ENCODE results near the gene FOXP1.
A peak's percentile ranks its signal among the peaks of the same experiment; 100 is the strongest.

The FOXP1 gene

GRCh38 chr3:71583566-71584393, at the start of gene FOXP1:
Gene FOXP1, minus strand, starts transcription at chr3:71583728. Its CDS starts 385,347 bp downstream, at chr3:71198381.
- DNase-seq, result peak; percentile 28

GRCh38 chr3:71629711-71630110, 46.2 kb upstream of the FOXP1 start:
- DNase-seq, result no peak

- DNase-seq, result no peak
Measured at GRCh38 chr3:71629289-71629688, 45.8 kb upstream of the FOXP1 start.

GRCh38 chr3:71628522-71628921, 45.0 kb upstream of the FOXP1 start:
- no peak for DNase-seq

GRCh38 chr3:71625676-71626075, 42.1 kb upstream of the FOXP1 start:
- DNase-seq, result no peak

- DNase-seq, result no peak
Measured at GRCh38 chr3:71621825-71622537, 38.5 kb upstream of the FOXP1 start.

GRCh38 chr3:71618538-71618937, 35.0 kb upstream of the FOXP1 start:
- DNase-seq, result no peak

GRCh38 chr3:71616571-71617021, 33.1 kb upstream of the FOXP1 start:
- no peak for DNase-seq

- no peak for DNase-seq
Measured at GRCh38 chr3:71614869-71615268, 31.3 kb upstream of the FOXP1 start.

GRCh38 chr3:71614426-71614825, 30.9 kb upstream of the FOXP1 start:
- no peak for DNase-seq

- no peak for DNase-seq
Measured at GRCh38 chr3:71611099-71611498, 27.6 kb upstream of the FOXP1 start.

- DNase-seq, result no peak
Measured at GRCh38 chr3:71607364-71607763, 23.8 kb upstream of the FOXP1 start.

GRCh38 chr3:71606582-71606981, 23.1 kb upstream of the FOXP1 start:
- no peak for DNase-seq

GRCh38 chr3:71602256-71602655, 18.7 kb upstream of the FOXP1 start:
- no peak for DNase-seq

GRCh38 chr3:71601811-71602210, 18.3 kb upstream of the FOXP1 start:
- DNase-seq, result no peak

- DNase-seq, result no peak
Measured at GRCh38 chr3:71600646-71601288, 17.2 kb upstream of the FOXP1 start.

- DNase-seq, result no peak
Measured at GRCh38 chr3:71599416-71599815, 15.9 kb upstream of the FOXP1 start.

- DNase-seq, result no peak
Measured at GRCh38 chr3:71598292-71598691, 14.8 kb upstream of the FOXP1 start.

- no peak for DNase-seq
Measured at GRCh38 chr3:71597286-71597685, 13.8 kb upstream of the FOXP1 start.

GRCh38 chr3:71593106-71593505, 9.6 kb upstream of the FOXP1 start:
- DNase-seq, result no peak

GRCh38 chr3:71591101-71591500, 7.6 kb upstream of the FOXP1 start:
- no peak for DNase-seq

GRCh38 chr3:71589132-71589531, 5.6 kb upstream of the FOXP1 start:
- DNase-seq, result no peak

GRCh38 chr3:71587958-71588357, 4.4 kb upstream of the FOXP1 start:
- no peak for DNase-seq

GRCh38 chr3:71586810-71587242, 3.3 kb upstream of the FOXP1 start:
- no peak for DNase-seq
